Duodenal mucosa (tissue), 2 donors: ENCODE data around the gene ITCH.
"Not testable (repeated sequence)": the region's sequence is repeated elsewhere in the genome, so short reads cannot be mapped to it uniquely, and the experiment has no call there.

ENCODE experiments used
- H3K27ac ChIP-seq: one replicate; pipeline ENCODE4 v1.7.0; 2013; ENCODE audit warnings: low read depth, low read length
- H3K27me3 ChIP-seq, 2 donors: one replicate each; pipeline ENCODE4 v1.7.0; 2013; ENCODE audit warnings: low read length in 2 of 2, control low read depth in 1 of 2; ENCODE audit not compliant: insufficient read depth in 2 of 2, control insufficient read depth in 1 of 2
- H3K36me3 ChIP-seq, 2 donors: one replicate each; pipeline ENCODE4 v1.7.0; 2013; ENCODE audit warnings: low read length in 2 of 2, control low read depth in 1 of 2; ENCODE audit not compliant: insufficient read depth in 2 of 2, control insufficient read depth in 1 of 2
- H3K4me1 ChIP-seq, 2 donors: one replicate each; pipeline ENCODE4 v1.7.0; 2013; ENCODE audit warnings: low read length in 2 of 2, control low read depth in 1 of 2; ENCODE audit not compliant: insufficient read depth in 2 of 2, control insufficient read depth in 1 of 2
- H3K4me3 ChIP-seq, 2 donors: one replicate each; pipeline ENCODE4 v1.7.0; 2013; ENCODE audit warnings: low read length in 2 of 2, low read depth in 1 of 2
- H3K9ac ChIP-seq, 2 donors: one replicate each; pipeline ENCODE4 v1.7.0; 2013; ENCODE audit warnings: low read length in 2 of 2, low read depth in 1 of 2
- H3K9me3 ChIP-seq, 2 donors: one replicate each; pipeline ENCODE4 v1.7.0; 2013; ENCODE audit warnings: low read length in 2 of 2, control low read depth in 1 of 2; ENCODE audit not compliant: control insufficient read depth in 1 of 2

Gene ITCH

GRCh38 chr20:34514034-34514433 lies 151.0 kb downstream of the ITCH start:
- not testable (repeated sequence) for H3K9me3 ChIP-seq, H3K27me3 ChIP-seq, H3K4me3 ChIP-seq, H3K27ac ChIP-seq, H3K36me3 ChIP-seq, H3K9ac ChIP-seq
- H3K4me1 ChIP-seq = peaks cover 12 to 24% of the 10 kb centered on the region in 2 donors

DNA sequence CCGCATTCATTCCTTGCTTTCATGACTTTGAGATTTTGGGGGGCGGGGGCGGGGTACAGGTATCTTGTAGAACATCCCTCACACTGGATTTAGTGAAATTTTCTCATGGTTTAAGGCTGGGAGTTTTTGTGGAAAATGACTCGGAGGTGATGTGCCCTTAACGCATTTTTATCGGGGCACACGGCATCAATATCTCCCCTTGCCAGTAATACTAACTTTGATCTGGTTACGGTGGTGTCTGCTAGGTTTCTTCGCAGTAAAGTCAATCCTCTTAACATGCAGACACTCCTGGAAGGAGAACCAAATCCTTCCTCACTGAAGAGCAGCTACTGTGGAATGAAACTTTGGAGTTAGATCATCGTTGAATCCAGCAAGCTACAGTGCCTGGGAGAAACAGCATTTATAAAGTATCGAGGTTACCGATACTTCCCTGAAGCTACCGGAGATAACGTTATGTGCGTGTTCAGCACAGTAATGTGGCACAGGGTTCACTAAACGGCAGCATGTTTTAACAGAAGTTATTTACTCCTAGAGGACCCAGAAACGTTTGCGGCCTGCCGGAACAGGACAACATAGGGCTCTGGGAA lies 151.9 kb downstream of the ITCH start:
- no peaks in the 10 kb centered on the region for H3K27me3 ChIP-seq
- H3K4me1 ChIP-seq = peaks cover 12 to 24% of the 10 kb centered on the region in 2 donors
- peak overlapping the region; percentile 91 to 96 for H3K9ac ChIP-seq
- no peaks in the 10 kb centered on the region for H3K9me3 ChIP-seq
- H3K27ac ChIP-seq = peak overlapping the region; percentile 23
- no peaks in the 10 kb centered on the region for H3K36me3 ChIP-seq
- peak overlapping the region; percentile 91 to 93 for H3K4me3 ChIP-seq

GRCh38 chr20:34515484-34516246 lies 152.6 kb downstream of the ITCH start:
- Histone ChIP-seq H3K4me3 (peak overlapping the region; percentile 91 to 93), H3K36me3 (peaks cover 0 to 3% of the 10 kb centered on the region in 2 donors), H3K27me3 (no peaks in the 10 kb centered on the region), H3K27ac (peak overlapping the region; percentile 96), H3K9me3 (no peaks in the 10 kb centered on the region), H3K4me1 (peaks cover 12 to 24% of the 10 kb centered on the region in 2 donors), H3K9ac (peak overlapping the region; percentile 91 to 96)

GRCh38 chr20:34516247-34517113 lies 153.4 kb downstream of the ITCH start, which contains the start of gene DYNLRB1:
DYNLRB1 (plus strand) TSS chr20:34516422; CDS start chr20:34516459, 37 bp downstream.
- Histone ChIP-seq H3K27me3 (no peaks in the 10 kb centered on the region), H3K9ac (peak within 1 kb of the TSS; percentile 91 to 96), H3K27ac (peak within 1 kb of the TSS; percentile 96), H3K4me3 (peak within 1 kb of the TSS; percentile 91 to 93), H3K36me3 (peaks cover 0 to 3% of the 10 kb centered on the region in 2 donors), H3K4me1 (peaks cover 12 to 24% of the 10 kb centered on the region in 2 donors), H3K9me3 (no peaks in the 10 kb centered on the region)

DNA sequence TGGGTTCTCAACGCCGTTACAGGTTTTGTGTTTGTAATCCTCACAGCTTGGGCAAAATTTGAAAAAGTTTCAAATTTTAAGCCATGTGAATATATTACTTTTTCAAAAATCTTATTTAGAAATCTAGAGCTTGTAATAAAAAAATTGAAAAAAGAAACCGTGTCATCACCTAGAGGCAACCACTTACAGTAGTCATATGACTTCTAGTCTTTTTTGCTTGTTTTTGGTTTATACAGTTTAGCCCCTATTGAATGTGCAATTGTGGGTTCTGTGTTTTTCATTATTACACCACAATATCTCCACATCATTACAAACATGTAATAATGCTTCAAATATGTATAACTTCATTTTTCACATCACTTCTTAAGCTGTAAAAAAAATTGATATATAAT lies 154.0 kb downstream of the ITCH start:
- Histone ChIP-seq H3K4me1 (peaks cover 15 to 24% of the 10 kb centered on the region in 2 donors), H3K27ac (peak overlapping the region; percentile 96), H3K4me3 (peak overlapping the region; percentile 91 to 93), H3K9ac (peak overlapping the region; percentile 91 to 96), H3K36me3 (peaks cover 0 to 3% of the 10 kb centered on the region in 2 donors), H3K9me3 (no peaks in the 10 kb centered on the region), H3K27me3 (no peaks in the 10 kb centered on the region)

DNA sequence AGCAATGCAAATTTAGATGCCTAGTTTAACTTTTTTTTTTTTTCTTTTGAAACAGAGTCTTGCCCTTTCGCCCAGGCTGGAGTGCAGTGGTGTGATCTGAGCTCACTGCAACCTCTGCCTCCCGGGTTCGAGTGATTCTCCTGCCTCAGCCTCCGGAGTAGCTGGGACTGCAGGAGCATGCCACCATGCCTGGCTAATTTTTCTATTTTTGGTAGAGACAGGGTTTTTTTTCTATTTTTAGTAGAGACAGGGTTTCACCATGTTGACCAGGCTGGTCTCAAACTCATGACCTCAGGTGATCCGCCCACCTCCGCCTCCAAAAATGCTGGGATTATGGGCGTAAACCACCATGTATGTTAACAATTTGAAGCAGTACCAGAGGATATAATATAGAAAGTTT lies 155.8 kb downstream of the ITCH start:
- H3K27me3 ChIP-seq, H3K4me3 ChIP-seq, H3K27ac ChIP-seq, H3K9me3 ChIP-seq, H3K36me3 ChIP-seq, H3K9ac ChIP-seq: not testable (repeated sequence)
- H3K4me1 ChIP-seq = peaks cover 27 to 30% of the 10 kb centered on the region in 2 donors

- not testable (repeated sequence) for H3K9ac ChIP-seq, H3K9me3 ChIP-seq, H3K4me3 ChIP-seq, H3K36me3 ChIP-seq, H3K27me3 ChIP-seq, H3K27ac ChIP-seq
- peaks cover 20 to 23% of the 10 kb centered on the region in 2 donors for H3K4me1 ChIP-seq
These were observed 156.8 kb downstream of the ITCH start for GRCh38 chr20:34519841-34520240.

DNA sequence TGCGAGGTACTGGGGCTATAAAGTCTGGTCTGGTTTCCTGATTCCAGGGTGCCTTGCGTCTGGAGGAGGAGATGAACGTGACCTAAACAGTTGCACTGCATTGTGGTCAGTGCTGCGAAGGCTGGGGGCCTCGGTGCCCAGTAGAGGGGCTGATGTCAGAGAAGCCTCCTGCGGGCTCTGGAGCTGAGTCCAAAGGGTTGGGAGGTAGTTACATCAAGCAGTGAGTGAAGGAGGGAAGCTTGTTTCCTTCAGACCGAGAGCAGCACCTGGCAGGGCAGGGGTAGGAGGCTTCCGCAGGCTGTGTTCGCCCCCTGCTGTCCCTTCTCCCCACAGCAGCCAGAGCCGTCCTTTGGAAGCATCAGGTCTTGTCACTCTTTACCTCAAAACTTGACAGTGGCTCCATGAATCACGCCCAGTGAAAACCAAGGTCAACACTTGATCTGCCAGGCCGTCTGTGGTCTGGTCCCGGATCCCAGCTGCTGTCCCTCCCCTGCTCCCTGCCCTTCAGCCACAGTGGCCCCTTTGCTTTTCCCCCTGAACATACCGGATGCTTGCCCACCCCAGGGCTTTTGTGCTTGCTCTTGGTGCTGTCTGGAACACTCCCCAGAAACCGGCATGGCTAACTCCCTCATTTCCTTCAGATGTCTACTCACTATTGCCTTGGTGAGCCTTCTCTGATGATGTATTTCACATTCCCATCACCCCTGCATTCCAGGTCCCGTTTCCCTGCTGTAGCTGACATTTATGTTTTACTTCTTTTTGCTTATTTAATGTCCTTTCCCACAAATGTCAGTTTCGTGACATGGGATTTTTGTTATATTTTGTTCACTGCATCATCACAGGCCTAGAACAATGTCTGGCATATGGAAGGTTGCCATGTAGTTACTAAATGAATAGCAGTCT lies 160.1 kb downstream of the ITCH start:
- H3K27ac ChIP-seq = no peak overlapping the region
- no peaks in the 10 kb centered on the region for H3K27me3 ChIP-seq
- H3K4me1 ChIP-seq = peaks cover 30 to 35% of the 10 kb centered on the region in 2 donors
- no peaks in the 10 kb centered on the region for H3K9me3 ChIP-seq
- peaks cover 14 to 18% of the 10 kb centered on the region in 2 donors for H3K36me3 ChIP-seq
- H3K4me3 ChIP-seq = peak overlapping the region; percentile 17 to 27
- peak overlapping the region in 1 of 2 donors; percentile 0 for H3K9ac ChIP-seq

GRCh38 chr20:34524426-34524825 lies 161.4 kb downstream of the ITCH start:
- Histone ChIP-seq H3K4me1 (peaks cover 39 to 42% of the 10 kb centered on the region in 2 donors), H3K27me3 (no peaks in the 10 kb centered on the region), H3K36me3 (peaks cover 17 to 28% of the 10 kb centered on the region in 2 donors), H3K4me3 (no peak overlapping the region), H3K27ac (no peak overlapping the region), H3K9ac (no peak overlapping the region), H3K9me3 (no peaks in the 10 kb centered on the region)
